NB4 (cell line): ENCODE results near the gene CNOT11.

Source experiments
- DNase-seq: peaks from one replicate; pipeline ENCODE4 v3.0.0; 2010; ENCODE audit warnings: low read depth
- H3K4me3 ChIP-seq: one replicate; pipeline ENCODE4 v1.5.1; 2011; ENCODE audit warnings: mild to moderate bottlenecking, low read depth, low read length, moderate library complexity
- CTCF ChIP-seq: IDR thresholded peaks from one replicate; pipeline ENCODE4 v1.5.1; 2012; ENCODE audit warnings: low read depth, low read length
- MAX ChIP-seq: IDR thresholded peaks from 2 replicates; pipeline ENCODE4 v1.6.1; 2011; ENCODE audit warnings: low read depth, low read length
- MYC ChIP-seq: IDR thresholded peaks from 2 replicates; pipeline ENCODE4 v1.6.1; 2011; ENCODE audit warnings: low read depth, low read length
- POLR2A ChIP-seq: IDR thresholded peaks from 2 replicates; pipeline ENCODE4 v1.6.1; 2011; ENCODE audit warnings: mild to moderate bottlenecking; ENCODE audit not compliant: insufficient read length; ENCODE audit errors: extremely low read depth

The CNOT11 gene

GRCh38 chr2:101293544-101293943 lies 40.9 kb downstream of the CNOT11 start:
- no peak overlapping the region for H3K4me3 ChIP-seq
- DNase-seq, result no peak
- no peak for TF ChIP-seq MAX

GRCh38 chr2:101294861-101295260 lies 42.2 kb downstream of the CNOT11 start:
- H3K4me3 ChIP-seq, result no peak overlapping the region
- no peak for DNase-seq
- TF ChIP-seq MAX (no peak), POLR2A (no peak), CTCF (no peak), MYC (no peak)

- TF ChIP-seq CTCF (no peak), MYC (no peak), MAX (no peak), POLR2A (no peak)
- H3K4me3 ChIP-seq, result no peak overlapping the region
- DNase-seq, result no peak
Observed at GRCh38 chr2:101295895-101296294, 43.2 kb downstream of the CNOT11 start.

GRCh38 chr2:101296371-101296770 lies 43.7 kb downstream of the CNOT11 start:
- no peak overlapping the region for H3K4me3 ChIP-seq
- TF ChIP-seq CTCF (no peak), MYC (no peak), POLR2A (no peak), MAX (no peak)
- no peak for DNase-seq

- TF ChIP-seq POLR2A, result no peak
- no peak for TF ChIP-seq MAX
- TF ChIP-seq MYC, result no peak
- no peak for TF ChIP-seq CTCF
- DNase-seq, result no peak
- no peak overlapping the region for H3K4me3 ChIP-seq
Observed at GRCh38 chr2:101297383-101297782, 44.7 kb downstream of the CNOT11 start.

GRCh38 chr2:101299604-101300003 lies 46.9 kb downstream of the CNOT11 start:
- H3K4me3 ChIP-seq, result no peak overlapping the region
- DNase-seq, result no peak
- TF ChIP-seq MYC, result no peak
- no peak for TF ChIP-seq POLR2A
- TF ChIP-seq CTCF, result no peak
- no peak for TF ChIP-seq MAX
